Gastroesophageal sphincter (tissue), 4 donors: ENCODE measurements around the gene GTF2A1. TPM values are rescaled to one million over a fixed set of nuclear protein-coding genes. Genes with fewer than 3 reads are reported as not detected.

ENCODE experiments used
- ATAC-seq: fragments of 150-250 bp; one replicate; pipeline ENCODE4 v1.9.1; 2016; ENCODE audit warnings: mild to moderate bottlenecking, moderate library complexity
- H3K27ac ChIP-seq, 4 donors: fragments of 200-600 bp; sonication (generic) in 3 of 4; 1 replicate in 3 of 4; 2 replicates in 1 of 4; pipeline ENCODE4 v1.5.1; 2016 to 2019
- H3K27me3 ChIP-seq: fragments of 200-600 bp; sonication (generic); one replicate; pipeline ENCODE4 v1.5.1; 2019
- H3K36me3 ChIP-seq, 2 donors: fragments of 200-600 bp; sonication (generic); one replicate each; pipeline ENCODE4 v1.5.1; 2019; ENCODE audit warnings: control low read depth in 1 of 2
- H3K4me1 ChIP-seq, 3 donors: fragments of 200-600 bp; sonication (generic); 1 replicate in 2 of 3; 2 replicates in 1 of 3; pipeline ENCODE4 v1.5.1; 2016 to 2019; ENCODE audit warnings: control low read depth in 2 of 3
- H3K4me3 ChIP-seq, 2 donors: fragments of 200-600 bp; sonication (generic); one replicate each; pipeline ENCODE4 v1.5.1; 2019; ENCODE audit warnings: mild to moderate bottlenecking in 1 of 2, moderate library complexity in 1 of 2
- H3K9me3 ChIP-seq, 3 donors: fragments of 200-600 bp; sonication (generic); one replicate each; pipeline ENCODE4 v1.5.1; 2017 to 2019; ENCODE audit warnings: control low read depth in 2 of 3
- CTCF ChIP-seq, 4 experiments: fragments of 200-600 bp in 2 of 4; fragments of 450-650 bp in 2 of 4; sonication (generic) in 1 of 4; IDR thresholded peaks; one replicate each; pipeline ENCODE4 v1.5.1; 2017 to 2019; ENCODE audit warnings: antibody characterized with exemption in 4 of 4, mild to moderate bottlenecking in 2 of 4, moderate library complexity in 2 of 4
- EP300 ChIP-seq: sonication (generic); formaldehyde crosslinking; IDR thresholded peaks from one replicate; pipeline ENCODE4 v1.6.1; 2017; ENCODE audit warnings: antibody characterized with exemption, mild to moderate bottlenecking
- POLR2A ChIP-seq, 2 donors: fragments of 450-650 bp; IDR thresholded peaks; one replicate each; pipeline ENCODE4 v1.6.1; 2017; ENCODE audit warnings: antibody characterized with exemption in 2 of 2, mild to moderate bottlenecking in 2 of 2, moderate library complexity in 1 of 2
- POLR2AphosphoS5 ChIP-seq: sonication (generic); formaldehyde crosslinking; IDR thresholded peaks from one replicate; pipeline ENCODE4 v1.6.1; 2017; ENCODE audit warnings: antibody characterized with exemption
- WGBS, 2 donors: methylation state at CpG; one replicate each; pipeline ENCODE4 v1.1.5; 2018; ENCODE audit warnings: low coverage in 1 of 2; 5-methylcytosine and 5-hydroxymethylcytosine counted together
- total RNA-seq, 4 donors: library from RNA; depleted of rRNA; stranded (reverse); fragments of >200 nt; gene quantifications; one replicate each; pipeline ENCODE4 v1.1.0, GENCODE V29; 2016

GTF2A1 gene
- total RNA-seq, 4 donors from 2014 or later, result 28.0 to 40.0 (median 30.5) TPM

DNA sequence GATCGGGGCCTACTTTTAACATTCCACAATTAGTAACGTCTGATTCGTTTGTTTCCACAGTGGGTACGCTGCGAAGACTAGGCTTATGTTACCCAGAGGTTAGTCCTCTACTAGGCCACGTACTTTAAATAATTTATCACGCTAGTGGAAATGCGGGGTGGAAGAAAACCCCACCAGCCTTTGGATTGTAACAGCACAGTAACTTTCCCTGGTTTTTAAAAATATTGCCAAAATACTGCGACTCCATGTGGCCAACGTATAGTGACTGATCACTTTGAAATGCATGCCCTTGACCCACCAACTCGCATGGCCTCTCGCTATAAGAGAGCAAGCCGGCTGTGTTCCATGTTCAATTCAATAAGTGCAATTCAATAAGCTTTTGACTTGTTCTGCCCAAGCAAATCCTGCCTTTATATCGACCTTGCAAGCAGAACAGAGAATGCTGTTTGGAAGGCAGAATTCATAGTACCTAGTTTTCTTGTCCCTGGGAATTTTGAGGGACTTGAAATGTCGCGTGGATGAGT lies 882 bp upstream of the GTF2A1 start:
- TF ChIP-seq CTCF (IDR thresholded peaks at IDR 0.05), result no peak
- TF ChIP-seq POLR2A (IDR thresholded peaks at IDR 0.05), result no peak
- TF ChIP-seq POLR2AphosphoS5, result no peak
- no peak for TF ChIP-seq EP300
- ATAC-seq, result no peak
- H3K27me3 ChIP-seq, result no peaks in the 10 kb centered on the region
- no peaks in the 10 kb centered on the region for H3K9me3 ChIP-seq
- no peaks in the 10 kb centered on the region for H3K36me3 ChIP-seq
- WGBS, 2 donors, result 10 to 32% methylated on average over 2 to 10 of the region's 16 CpGs
- peak overlapping the region; percentile 80 to 99 for H3K4me3 ChIP-seq
- peaks cover 0 to 29% (median 9%) of the 10 kb centered on the region in 3 donors for H3K4me1 ChIP-seq
- peak overlapping the region; percentile 83 to 98 (median 98) for H3K27ac ChIP-seq

DNA sequence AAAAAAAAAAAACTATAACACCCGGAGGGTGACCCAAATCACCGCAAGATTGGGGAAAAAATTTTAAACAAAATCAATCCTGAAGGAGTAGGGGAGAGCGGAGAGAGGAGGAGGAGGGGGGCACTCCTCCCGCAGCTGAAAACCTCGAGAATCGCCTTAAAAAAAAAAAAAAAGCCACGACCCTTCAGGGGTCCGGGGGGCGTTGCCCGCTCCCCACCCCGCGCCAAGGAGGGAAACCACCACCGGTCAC lies 254 bp downstream of the GTF2A1 start:
- 0% methylated on average over 3 to 8 of the region's 13 CpGs for WGBS, 2 donors
- Histone ChIP-seq H3K27ac (peak overlapping the region; percentile 93 to 98 (median 98)), H3K9me3 (no peaks in the 10 kb centered on the region), H3K27me3 (no peaks in the 10 kb centered on the region), H3K4me1 (peaks cover 0 to 35% (median 9%) of the 10 kb centered on the region in 3 donors), H3K4me3 (peak overlapping the region; percentile 80 to 99), H3K36me3 (peaks cover 0 to 7% of the 10 kb centered on the region in 2 donors)
- TF ChIP-seq POLR2A (IDR thresholded peaks at IDR 0.05), result no peak
- no peak for TF ChIP-seq POLR2AphosphoS5
- TF ChIP-seq EP300, result no peak
- TF ChIP-seq CTCF (IDR thresholded peaks at IDR 0.05), result no peak
- no peak for ATAC-seq

DNA sequence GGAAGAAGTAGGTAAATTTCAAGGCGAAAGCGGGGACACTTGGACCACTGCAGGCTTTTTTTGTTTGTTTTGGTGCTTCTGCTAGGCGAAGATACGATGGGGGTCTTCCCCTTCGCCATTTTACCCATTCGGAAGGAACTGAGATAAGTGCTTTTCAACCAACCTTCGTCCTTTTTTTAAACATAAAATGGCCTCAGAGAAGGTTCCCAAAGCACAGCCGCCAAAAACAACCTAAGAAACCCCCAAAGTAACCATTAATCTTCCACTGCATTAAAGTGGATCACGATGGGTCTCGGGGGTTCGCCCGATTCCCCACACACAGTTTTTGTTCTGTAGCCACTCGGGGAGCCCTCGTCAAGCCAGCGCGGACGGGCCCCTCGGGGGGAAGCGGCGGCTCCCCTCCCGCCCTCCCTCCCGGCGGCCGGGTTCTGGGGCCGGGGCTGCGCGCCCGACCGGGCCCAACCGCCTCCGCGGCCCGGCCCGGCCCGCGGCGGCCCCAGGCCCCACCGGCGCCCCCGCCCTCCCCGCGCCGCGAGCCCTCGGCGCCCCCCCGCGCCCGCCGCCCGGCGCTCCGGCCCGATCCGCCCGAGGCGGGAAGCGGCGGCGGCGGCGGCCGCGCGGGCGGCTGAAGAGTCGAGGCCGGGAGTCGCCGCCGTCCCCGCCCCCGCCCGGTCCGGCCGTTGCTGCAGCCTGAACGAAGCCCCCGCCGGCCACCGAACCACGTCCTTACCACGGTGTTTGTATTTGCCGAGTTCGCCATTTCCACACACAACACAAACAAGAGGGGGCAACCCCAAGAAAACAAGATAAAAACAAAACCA lies 790 bp downstream of the GTF2A1 start:
- Histone ChIP-seq H3K9me3 (no peaks in the 10 kb centered on the region), H3K27me3 (no peaks in the 10 kb centered on the region), H3K36me3 (peaks cover 0 to 12% of the 10 kb centered on the region in 2 donors), H3K4me3 (peak overlapping the region; percentile 80 to 99), H3K27ac (peak overlapping the region; percentile 96 to 98 (median 98)), H3K4me1 (peaks cover 0 to 40% (median 9%) of the 10 kb centered on the region in 3 donors)
- TF ChIP-seq POLR2A (IDR thresholded peaks at IDR 0.05) (no peak), CTCF (IDR thresholded peaks at IDR 0.05) (no peak), POLR2AphosphoS5 (no peak), EP300 (no peak)
- ATAC-seq, result no peak
- 0% methylated on average over 6 to 8 of the region's 84 CpGs for WGBS, 2 donors

- Histone ChIP-seq H3K27me3 (no peaks in the 10 kb centered on the region), H3K4me3 (peak overlapping the region; percentile 80 to 99), H3K36me3 (peaks cover 0 to 19% of the 10 kb centered on the region in 2 donors), H3K4me1 (peaks cover 0 to 40% (median 9%) of the 10 kb centered on the region in 3 donors), H3K9me3 (no peaks in the 10 kb centered on the region), H3K27ac (peak overlapping the region; percentile 96 to 98 (median 98))
- peak; percentile 80 for ATAC-seq
- WGBS, 2 donors, result 0% methylated on average over 24 of the region's 29 CpGs
- TF ChIP-seq CTCF (IDR thresholded peaks at IDR 0.05) (no peak), POLR2A (IDR thresholded peaks at IDR 0.05) (peak; percentile 98 to 99), EP300 (no peak), POLR2AphosphoS5 (peak; percentile 99)
Observed at GRCh38 chr14:81219210-81219758, 1.5 kb downstream of the GTF2A1 start.
